ENCODE measurements around the gene NMB.
A peak's percentile ranks its signal among the peaks of the same experiment; 100 is the strongest.
"Not testable (repeated sequence)": the region's sequence is repeated elsewhere in the genome, so short reads cannot be mapped to it uniquely, and the experiment has no call there.

Gene NMB

GRCh38 chr15:84656972-84657371, 1.0 kb downstream of the NMB start:
- DNase-seq (ENCODE audit: low read depth in 2 of 2) = no peak

GRCh38 chr15:84654689-84655453, 3.1 kb downstream of the NMB start:
- DNase-seq (ENCODE audit: low read depth in 2 of 2) = peak; percentile 64 to 77

GRCh38 chr15:84653910-84654688, 3.9 kb downstream of the NMB start, which contains the start of gene WDR73:
Gene WDR73 (minus strand): TSS chr15:84654283. CDS start chr15:84654274, 9 bp downstream.
- peak; percentile 91 to 96 for DNase-seq (ENCODE audit: low read depth in 2 of 2)

- no peak for DNase-seq (ENCODE audit: low read depth in 2 of 2)
Observed at GRCh38 chr15:84653584-84653909, 4.5 kb downstream of the NMB start.

DNA sequence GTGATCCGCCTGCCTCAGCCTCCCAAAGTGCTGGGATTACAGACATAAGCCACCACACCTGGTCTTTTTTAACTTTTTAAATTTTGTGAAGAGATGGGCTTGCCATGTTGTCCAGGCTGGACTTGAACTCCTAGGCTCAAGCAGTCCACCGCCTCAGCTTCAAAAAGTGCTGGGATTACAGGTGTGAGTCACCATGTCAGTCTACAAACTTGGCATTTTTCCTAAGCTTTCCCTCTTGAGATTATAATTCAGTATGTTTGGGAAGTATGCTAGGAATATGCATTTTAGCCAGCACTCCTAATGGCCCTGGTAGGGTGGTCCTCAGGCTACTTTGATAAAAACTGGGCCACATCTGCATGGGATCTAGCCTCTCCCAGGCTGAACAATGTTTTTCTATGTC, 8.3 kb downstream of the NMB start:
- no peak for DNase-seq (ENCODE audit: low read depth in 2 of 2)

DNA sequence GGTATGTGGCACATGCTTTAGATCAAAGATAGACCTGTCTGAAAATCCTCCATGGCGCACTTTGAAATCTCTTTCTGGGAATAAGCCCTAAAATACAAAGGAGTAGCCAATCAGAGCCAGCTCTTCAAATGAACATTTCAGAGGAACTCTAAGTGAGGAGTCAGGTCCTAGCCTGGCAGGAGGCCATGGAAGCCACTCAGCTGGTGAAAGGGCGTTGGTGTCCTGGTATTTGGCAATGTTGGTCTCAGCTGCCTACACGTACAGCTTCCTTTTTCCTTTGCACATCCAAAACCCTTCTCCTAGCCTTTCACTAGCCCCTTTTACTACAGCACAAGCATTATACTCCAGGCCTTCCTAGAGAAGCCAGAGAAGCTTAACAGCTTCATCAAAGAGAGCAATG, 9.5 kb downstream of the NMB start:
- no peak for DNase-seq (ENCODE audit: low read depth in 2 of 2)

- no peak for DNase-seq (ENCODE audit: low read depth in 2 of 2)
Observed at GRCh38 chr15:84647726-84648125, 10.3 kb downstream of the NMB start.

- no peak for DNase-seq (ENCODE audit: low read depth in 2 of 2)
Observed at GRCh38 chr15:84645997-84646396, 12.0 kb downstream of the NMB start.

- DNase-seq (ENCODE audit: low read depth in 2 of 2) = no peak
Observed at GRCh38 chr15:84645496-84645895, 12.5 kb downstream of the NMB start.

- no peak for DNase-seq (ENCODE audit: low read depth in 2 of 2)
Observed at GRCh38 chr15:84643838-84644237, 14.2 kb downstream of the NMB start.

DNA sequence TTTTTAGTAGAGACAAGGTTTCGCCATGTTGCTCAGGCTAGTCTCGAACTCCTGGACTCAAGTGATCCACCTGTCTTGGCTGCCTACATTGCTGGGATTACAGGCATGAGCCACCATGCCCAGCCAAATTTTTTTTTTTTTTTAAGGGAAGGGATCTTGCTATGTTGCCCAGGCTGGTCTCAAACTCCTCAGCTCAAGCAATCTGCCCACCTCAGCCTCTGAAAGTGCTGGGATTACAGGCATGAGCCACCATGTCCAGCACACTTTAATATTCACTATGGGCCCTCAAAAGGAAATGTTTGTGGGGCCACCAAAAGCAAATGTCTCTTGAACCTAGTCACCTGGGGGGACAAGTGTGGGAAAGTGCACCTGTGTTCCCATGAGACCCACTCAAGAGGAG, 15.4 kb downstream of the NMB start:
- DNase-seq (ENCODE audit: low read depth in 2 of 2) = not testable (repeated sequence)

- not testable (repeated sequence) for DNase-seq (ENCODE audit: low read depth in 2 of 2)
Observed at GRCh38 chr15:84641871-84642270, 16.1 kb downstream of the NMB start.

DNA sequence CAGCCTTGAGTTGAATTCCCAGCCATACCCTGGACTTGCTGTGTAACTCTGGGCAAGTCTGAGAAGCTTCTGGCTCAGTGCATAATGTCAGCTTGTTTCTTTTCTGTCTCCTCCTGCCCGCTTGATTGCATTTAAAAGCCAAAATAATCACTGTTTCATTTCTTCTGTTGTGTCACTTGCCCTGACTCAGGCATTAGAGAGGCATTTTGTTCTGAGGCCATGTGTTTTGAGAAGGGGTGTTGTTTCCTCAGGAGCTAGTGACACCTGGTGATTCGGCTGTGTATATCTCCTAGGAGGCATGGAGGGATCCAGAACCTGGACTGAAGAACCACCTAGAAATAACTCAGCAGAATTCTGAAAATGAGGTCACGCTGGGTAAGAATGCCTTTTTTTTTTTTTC, 19.9 kb downstream of the NMB start:
- no peak for DNase-seq (ENCODE audit: low read depth in 2 of 2)

DNA sequence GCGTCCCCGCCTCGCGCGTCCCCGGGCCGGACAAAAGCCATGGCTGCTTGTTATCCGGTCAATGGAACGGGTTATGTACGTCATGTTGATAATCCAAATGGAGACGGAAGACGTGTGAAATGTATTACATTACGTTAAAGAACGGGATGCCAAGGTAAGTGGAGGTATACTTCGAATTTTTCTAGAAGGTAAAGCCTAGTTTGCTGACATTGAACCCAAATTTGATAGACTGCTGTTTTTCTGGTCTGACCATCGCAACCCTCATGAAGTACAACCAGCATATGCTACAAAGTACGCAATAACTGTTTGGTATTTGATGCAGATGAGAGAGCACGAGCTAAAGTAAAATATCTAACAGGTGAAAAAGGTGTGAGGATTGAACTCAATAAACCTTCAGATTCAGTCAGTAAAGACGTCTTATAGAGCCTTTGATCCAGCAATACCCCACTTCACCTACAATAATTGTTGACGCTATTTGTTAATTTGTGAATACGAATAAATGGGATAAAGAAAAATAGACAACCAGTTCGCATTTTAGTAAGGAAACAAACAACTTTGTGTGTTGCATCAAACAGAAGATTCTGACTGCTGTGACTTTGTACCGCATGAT, 23.7 kb downstream of the NMB start:
- no peak for DNase-seq (ENCODE audit: low read depth in 2 of 2)

DNA sequence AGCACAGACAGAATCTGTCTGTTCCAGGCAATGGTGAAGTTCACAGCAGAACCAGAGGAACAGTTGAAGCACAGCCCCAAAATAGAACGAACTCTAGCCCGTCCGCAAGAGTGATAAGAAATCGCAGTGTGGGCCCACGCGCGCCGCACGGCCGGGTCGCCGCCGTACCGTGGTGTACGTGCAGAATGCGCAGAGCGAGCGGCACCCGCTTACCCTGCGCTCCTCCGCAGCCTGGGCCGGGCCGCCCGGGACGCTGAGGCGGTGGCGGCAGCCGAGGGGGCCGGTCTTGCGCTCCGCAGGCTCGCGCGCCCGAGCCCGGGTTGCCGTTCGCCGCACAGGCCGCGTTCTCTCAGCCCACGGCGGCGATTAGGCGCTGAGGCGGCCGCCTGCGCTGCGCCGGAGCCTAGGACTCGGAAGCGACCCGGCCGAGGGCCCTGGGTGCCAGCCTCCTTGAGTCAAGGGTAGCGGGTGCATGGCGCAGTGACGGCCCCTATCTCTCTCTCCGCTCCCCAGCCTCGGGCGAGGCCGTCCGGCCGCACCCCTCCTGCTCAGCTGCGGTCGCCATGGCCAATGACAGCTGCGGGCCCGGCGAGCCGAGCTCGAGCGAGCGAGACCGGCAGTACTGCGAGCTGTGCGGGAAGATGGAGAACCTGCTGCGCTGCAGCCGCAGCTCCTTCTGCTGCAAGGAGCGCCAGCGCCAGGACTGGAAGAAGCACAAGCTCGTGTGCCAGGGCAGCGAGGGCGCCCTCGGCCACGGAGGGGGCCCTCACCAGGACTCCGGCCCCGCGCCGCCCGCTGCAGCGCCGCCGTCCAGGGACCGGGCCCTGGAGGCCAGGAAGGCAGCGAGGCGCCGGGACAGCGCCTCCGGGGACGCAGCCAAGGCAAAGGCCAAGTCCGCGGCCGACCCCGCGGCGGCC, 24.4 kb downstream of the NMB start:
- DNase-seq (ENCODE audit: low read depth in 2 of 2) = peak; percentile 56 to 65

- no peak for DNase-seq (ENCODE audit: low read depth in 2 of 2)
Observed at GRCh38 chr15:84631706-84632272, 26.2 kb downstream of the NMB start.

DNA sequence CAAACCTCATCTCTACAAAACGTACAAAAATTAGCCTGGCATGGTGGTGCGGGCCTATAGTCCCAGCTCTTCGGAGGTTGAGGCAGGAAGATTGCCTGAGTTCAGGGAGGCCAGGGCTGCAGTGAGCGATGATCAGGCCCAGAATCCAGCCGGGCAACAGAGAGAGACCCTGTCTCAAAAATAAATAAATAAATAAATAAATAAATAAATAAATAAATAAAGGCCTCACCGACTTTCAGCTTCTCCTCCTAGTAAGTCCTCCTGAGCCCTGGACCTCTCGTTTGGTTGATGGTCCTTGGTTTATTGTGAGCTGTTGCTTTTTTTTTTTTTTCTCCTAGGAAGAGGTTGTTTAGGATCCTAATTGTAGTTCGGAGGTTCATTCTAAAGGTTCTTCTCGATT, 29.0 kb downstream of the NMB start:
- no peak for DNase-seq (ENCODE audit: low read depth in 2 of 2)

GRCh38 chr15:84625123-84625522, 32.9 kb downstream of the NMB start:
- no peak for DNase-seq (ENCODE audit: low read depth in 2 of 2)

DNA sequence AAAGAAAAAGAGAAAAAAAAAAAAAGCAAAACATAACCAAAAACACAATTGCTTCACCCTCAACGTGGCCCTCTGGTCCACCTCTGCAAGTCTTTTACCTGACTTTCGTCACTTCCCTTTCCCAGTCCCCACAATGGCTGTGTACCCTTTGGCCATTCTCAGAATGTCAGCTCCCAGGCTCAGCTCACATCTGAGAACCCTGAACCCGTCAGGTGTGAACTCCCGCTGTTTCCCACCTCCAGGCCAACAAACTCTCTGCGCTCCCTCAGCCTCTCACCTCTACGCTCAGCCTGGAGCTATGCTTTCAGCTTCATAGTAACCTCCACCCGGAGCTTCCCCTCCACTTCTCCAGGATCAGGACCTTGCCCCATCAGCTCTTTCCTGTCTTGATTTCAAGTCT, 33.6 kb downstream of the NMB start:
- DNase-seq (ENCODE audit: low read depth in 2 of 2) = no peak

DNA sequence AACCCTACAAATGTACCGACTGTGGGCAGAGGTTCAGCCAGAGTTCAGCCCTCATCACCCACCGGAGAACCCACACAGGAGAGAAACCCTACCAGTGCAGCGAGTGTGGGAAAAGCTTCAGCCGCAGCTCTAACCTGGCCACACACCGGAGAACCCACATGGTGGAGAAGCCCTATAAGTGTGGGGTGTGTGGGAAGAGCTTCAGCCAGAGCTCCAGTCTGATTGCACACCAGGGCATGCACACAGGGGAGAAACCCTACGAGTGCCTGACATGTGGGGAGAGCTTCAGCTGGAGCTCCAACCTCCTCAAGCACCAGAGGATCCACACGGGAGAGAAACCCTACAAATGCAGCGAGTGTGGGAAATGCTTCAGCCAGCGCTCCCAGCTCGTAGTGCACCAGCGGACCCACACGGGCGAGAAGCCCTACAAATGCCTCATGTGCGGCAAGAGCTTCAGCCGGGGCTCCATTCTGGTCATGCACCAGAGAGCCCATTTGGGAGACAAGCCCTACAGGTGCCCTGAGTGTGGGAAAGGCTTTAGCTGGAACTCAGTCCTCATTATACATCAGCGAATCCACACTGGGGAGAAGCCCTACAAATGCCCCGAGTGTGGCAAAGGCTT, 36.5 kb downstream of the NMB start:
- no peak for DNase-seq (ENCODE audit: low read depth in 2 of 2)

DNA sequence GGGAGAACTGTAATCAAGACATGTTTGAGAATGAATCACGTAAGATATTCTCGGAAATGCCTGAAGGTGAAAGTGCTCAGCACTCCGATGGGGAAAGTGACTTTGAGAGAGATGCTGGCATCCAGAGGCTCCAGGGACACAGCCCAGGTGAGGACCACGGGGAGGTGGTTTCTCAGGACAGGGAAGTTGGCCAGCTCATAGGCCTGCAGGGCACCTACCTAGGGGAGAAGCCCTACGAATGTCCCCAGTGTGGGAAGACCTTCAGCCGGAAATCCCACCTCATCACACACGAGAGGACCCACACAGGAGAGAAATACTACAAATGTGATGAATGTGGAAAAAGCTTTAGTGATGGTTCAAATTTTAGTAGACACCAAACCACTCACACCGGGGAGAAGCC, 37.4 kb downstream of the NMB start:
- no peak for DNase-seq (ENCODE audit: low read depth in 2 of 2)
